Neural cell (in vitro differentiated cells): ENCODE results near the gene LMO1. TPM values are rescaled to one million over a fixed set of nuclear protein-coding genes. Genes with fewer than 3 reads are reported as not detected.

Experiments used
- H2AFZ ChIP-seq: fragments of 200-600, 300-800 bp; sonication (generic), shearing (Covaris generic); 2 replicates; pipeline ENCODE4 v1.6.0; 2014; ENCODE audit warnings: low read depth, mild to moderate bottlenecking, antibody characterized with exemption, low read length, moderate library complexity
- H3F3A ChIP-seq: fragments of 200-600 bp; shearing (Covaris generic); 2 replicates; pipeline ENCODE4 v1.6.1; 2016; ENCODE audit warnings: mild to moderate bottlenecking, moderate library complexity, mixed read lengths, antibody characterized with exemption, low read length; ENCODE audit not compliant: insufficient read depth, poor library complexity, severe bottlenecking
- H3K27ac ChIP-seq: fragments of 200-600, 300-800 bp; sonication (generic), shearing (Covaris generic); 2 replicates; pipeline ENCODE4 v1.5.1; 2014; ENCODE audit warnings: mild to moderate bottlenecking, low read length, moderate library complexity
- H3K27me3 ChIP-seq: fragments of 300-800, 200-600 bp; sonication (generic), shearing (Covaris generic); 2 replicates; pipeline ENCODE4 v1.6.0; 2014; ENCODE audit warnings: mild to moderate bottlenecking, low read depth, low read length, moderate library complexity; ENCODE audit not compliant: insufficient read depth
- H3K36me3 ChIP-seq: fragments of 300-800, 200-600 bp; sonication (generic), shearing (Covaris generic); 2 replicates; pipeline ENCODE4 v1.5.1; 2014; ENCODE audit warnings: mild to moderate bottlenecking, antibody characterized with exemption, low read length, moderate library complexity; ENCODE audit not compliant: insufficient read depth
- H3K4me2 ChIP-seq: fragments of 300-800, 200-600 bp; sonication (generic), shearing (Covaris generic); 2 replicates; pipeline ENCODE4 v1.6.0; 2014; ENCODE audit warnings: mild to moderate bottlenecking, low read length
- H3K4me3 ChIP-seq: fragments of 300-800, 200-600 bp; sonication (generic), shearing (Covaris generic); 2 replicates; pipeline ENCODE4 v1.5.1; 2014; ENCODE audit warnings: mild to moderate bottlenecking, low read length, moderate library complexity
- H3K79me2 ChIP-seq: fragments of 200-600 bp; shearing (Covaris generic); replicated peaks from 2 replicates; pipeline ENCODE4 v1.6.0; 2014; ENCODE audit warnings: mild to moderate bottlenecking, low read length, moderate library complexity; ENCODE audit not compliant: insufficient read depth
- H3K9ac ChIP-seq: fragments of 300-800, 200-600 bp; sonication (generic), shearing (Covaris generic); 2 replicates; pipeline ENCODE4 v1.6.1; 2016; ENCODE audit warnings: mild to moderate bottlenecking, low read length, mixed read lengths
- H3K9me2 ChIP-seq: fragments of 200-600 bp; shearing (Covaris generic); 2 replicates; pipeline ENCODE4 v1.6.1; 2016; ENCODE audit warnings: mild to moderate bottlenecking, low read length, mixed read lengths; ENCODE audit not compliant: insufficient read depth
- H3K9me3 ChIP-seq: fragments of 200-600, 300-800 bp; sonication (generic), shearing (Covaris generic); 2 replicates; pipeline ENCODE4 v1.6.1; 2016; ENCODE audit warnings: mild to moderate bottlenecking, mixed run types, low read length, moderate library complexity, mixed read lengths
- H4K20me1 ChIP-seq: fragments of 200-600 bp; shearing (Covaris generic); 2 replicates; pipeline ENCODE4 v1.6.1; 2016; ENCODE audit warnings: mild to moderate bottlenecking, mixed run types; ENCODE audit not compliant: insufficient read depth
- EP300 ChIP-seq: fragments of 450-650 bp; conservative IDR thresholded peaks from 2 replicates; pipeline ENCODE4 v1.6.1; 2014; ENCODE audit warnings: antibody characterized with exemption, mild to moderate bottlenecking, moderate library complexity; ENCODE audit not compliant: poor library complexity, severe bottlenecking
- EZH2 ChIP-seq: fragments of 200-600, 300-800 bp; shearing (Covaris generic), sonication (generic); IDR thresholded peaks from 2 replicates; pipeline ENCODE4 v1.6.1; 2014; ENCODE audit warnings: antibody characterized with exemption, low read length, borderline replicate concordance, mild to moderate bottlenecking; ENCODE audit not compliant: insufficient read depth, poor library complexity, severe bottlenecking
- MXI1 ChIP-seq: fragments of 450-650 bp; conservative IDR thresholded peaks from 2 replicates; pipeline ENCODE4 v1.6.1; 2014; ENCODE audit warnings: antibody characterized with exemption, mild to moderate bottlenecking; ENCODE audit not compliant: poor library complexity, severe bottlenecking
- POLR2AphosphoS5 ChIP-seq: IDR thresholded peaks from 2 replicates; pipeline ENCODE4 v1.6.1; 2012
- RAD21 ChIP-seq: fragments of 450-650 bp; conservative IDR thresholded peaks from 2 replicates; pipeline ENCODE4 v1.6.1; 2014; ENCODE audit warnings: antibody characterized with exemption, mild to moderate bottlenecking, moderate library complexity
- SMC3 ChIP-seq: fragments of 450-650 bp; conservative IDR thresholded peaks from 2 replicates; pipeline ENCODE4 v1.6.1; 2014; ENCODE audit warnings: antibody characterized with exemption, mild to moderate bottlenecking, moderate library complexity; ENCODE audit not compliant: poor library complexity
- TAF1 ChIP-seq: IDR thresholded peaks from 2 replicates; pipeline ENCODE4 v1.6.1; 2012; ENCODE audit warnings: low read depth
- polyA plus RNA-seq: library from polyadenylated mRNA; depleted of rRNA; stranded (reverse); fragments of >200 nt; gene quantifications from 2 replicates; pipeline ENCODE4 v1.2.3, GENCODE V29; 2014
- TF ChIP-seq, protein P1 (sequence below): IDR thresholded peaks from 2 replicates; pipeline ENCODE4 v1.6.1; 2012; ENCODE audit warnings: borderline replicate concordance
- TF ChIP-seq, protein P2 (sequence below): fragments of 450-650 bp; IDR thresholded peaks from 2 replicates; pipeline ENCODE4 v1.5.1; 2014; ENCODE audit warnings: antibody characterized with exemption, mild to moderate bottlenecking, moderate library complexity; ENCODE audit not compliant: poor library complexity, severe bottlenecking

The LMO1 gene
- polyA plus RNA-seq, 1 donor from 2014 or later: 4.4 TPM

DNA sequence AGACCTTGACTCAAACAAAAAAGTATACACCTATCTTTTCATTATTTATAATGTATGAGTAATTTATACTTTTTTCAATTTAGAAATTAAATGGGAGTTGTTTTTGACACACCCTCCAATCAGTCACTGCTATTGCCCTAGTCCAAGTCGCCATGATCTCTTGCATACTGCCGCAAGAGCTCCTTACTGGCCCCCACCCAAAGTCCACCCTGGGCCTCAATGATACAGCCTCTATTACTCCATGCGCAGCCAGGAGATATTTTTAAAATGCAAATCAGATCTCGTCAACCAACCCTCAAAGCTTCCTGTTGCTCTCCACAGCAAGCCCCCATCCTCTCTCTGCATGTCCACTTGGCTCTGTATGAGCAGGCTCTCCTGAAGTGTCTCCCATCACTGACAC is 12.8 kb upstream of the LMO1 start:
- Histone ChIP-seq H3K4me3 (no peak overlapping the region), H3K36me3 (no peaks in the 10 kb centered on the region), H3K79me2 (no peaks in the 10 kb centered on the region), H3K27me3 (no peaks in the 10 kb centered on the region), H3K27ac (no peak overlapping the region), H3K9me2 (no peaks in the 10 kb centered on the region), H3K9ac (no peak overlapping the region), H3F3A (no peaks in the 10 kb centered on the region), H3K4me2 (no peak overlapping the region), H3K9me3 (peaks cover 7% of the 10 kb centered on the region), H2AFZ (no peak overlapping the region), H4K20me1 (no peaks in the 10 kb centered on the region)
- TF ChIP-seq, protein P1, sequence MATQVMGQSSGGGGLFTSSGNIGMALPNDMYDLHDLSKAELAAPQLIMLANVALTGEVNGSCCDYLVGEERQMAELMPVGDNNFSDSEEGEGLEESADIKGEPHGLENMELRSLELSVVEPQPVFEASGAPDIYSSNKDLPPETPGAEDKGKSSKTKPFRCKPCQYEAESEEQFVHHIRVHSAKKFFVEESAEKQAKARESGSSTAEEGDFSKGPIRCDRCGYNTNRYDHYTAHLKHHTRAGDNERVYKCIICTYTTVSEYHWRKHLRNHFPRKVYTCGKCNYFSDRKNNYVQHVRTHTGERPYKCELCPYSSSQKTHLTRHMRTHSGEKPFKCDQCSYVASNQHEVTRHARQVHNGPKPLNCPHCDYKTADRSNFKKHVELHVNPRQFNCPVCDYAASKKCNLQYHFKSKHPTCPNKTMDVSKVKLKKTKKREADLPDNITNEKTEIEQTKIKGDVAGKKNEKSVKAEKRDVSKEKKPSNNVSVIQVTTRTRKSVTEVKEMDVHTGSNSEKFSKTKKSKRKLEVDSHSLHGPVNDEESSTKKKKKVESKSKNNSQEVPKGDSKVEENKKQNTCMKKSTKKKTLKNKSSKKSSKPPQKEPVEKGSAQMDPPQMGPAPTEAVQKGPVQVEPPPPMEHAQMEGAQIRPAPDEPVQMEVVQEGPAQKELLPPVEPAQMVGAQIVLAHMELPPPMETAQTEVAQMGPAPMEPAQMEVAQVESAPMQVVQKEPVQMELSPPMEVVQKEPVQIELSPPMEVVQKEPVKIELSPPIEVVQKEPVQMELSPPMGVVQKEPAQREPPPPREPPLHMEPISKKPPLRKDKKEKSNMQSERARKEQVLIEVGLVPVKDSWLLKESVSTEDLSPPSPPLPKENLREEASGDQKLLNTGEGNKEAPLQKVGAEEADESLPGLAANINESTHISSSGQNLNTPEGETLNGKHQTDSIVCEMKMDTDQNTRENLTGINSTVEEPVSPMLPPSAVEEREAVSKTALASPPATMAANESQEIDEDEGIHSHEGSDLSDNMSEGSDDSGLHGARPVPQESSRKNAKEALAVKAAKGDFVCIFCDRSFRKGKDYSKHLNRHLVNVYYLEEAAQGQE: no peak
- TF ChIP-seq EZH2 (no peak), RAD21 (no peak), EP300 (no peak), SMC3 (no peak), MXI1 (no peak), POLR2AphosphoS5 (no peak), TAF1 (no peak)
- TF ChIP-seq, protein P2, sequence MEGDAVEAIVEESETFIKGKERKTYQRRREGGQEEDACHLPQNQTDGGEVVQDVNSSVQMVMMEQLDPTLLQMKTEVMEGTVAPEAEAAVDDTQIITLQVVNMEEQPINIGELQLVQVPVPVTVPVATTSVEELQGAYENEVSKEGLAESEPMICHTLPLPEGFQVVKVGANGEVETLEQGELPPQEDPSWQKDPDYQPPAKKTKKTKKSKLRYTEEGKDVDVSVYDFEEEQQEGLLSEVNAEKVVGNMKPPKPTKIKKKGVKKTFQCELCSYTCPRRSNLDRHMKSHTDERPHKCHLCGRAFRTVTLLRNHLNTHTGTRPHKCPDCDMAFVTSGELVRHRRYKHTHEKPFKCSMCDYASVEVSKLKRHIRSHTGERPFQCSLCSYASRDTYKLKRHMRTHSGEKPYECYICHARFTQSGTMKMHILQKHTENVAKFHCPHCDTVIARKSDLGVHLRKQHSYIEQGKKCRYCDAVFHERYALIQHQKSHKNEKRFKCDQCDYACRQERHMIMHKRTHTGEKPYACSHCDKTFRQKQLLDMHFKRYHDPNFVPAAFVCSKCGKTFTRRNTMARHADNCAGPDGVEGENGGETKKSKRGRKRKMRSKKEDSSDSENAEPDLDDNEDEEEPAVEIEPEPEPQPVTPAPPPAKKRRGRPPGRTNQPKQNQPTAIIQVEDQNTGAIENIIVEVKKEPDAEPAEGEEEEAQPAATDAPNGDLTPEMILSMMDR: no peak

DNA sequence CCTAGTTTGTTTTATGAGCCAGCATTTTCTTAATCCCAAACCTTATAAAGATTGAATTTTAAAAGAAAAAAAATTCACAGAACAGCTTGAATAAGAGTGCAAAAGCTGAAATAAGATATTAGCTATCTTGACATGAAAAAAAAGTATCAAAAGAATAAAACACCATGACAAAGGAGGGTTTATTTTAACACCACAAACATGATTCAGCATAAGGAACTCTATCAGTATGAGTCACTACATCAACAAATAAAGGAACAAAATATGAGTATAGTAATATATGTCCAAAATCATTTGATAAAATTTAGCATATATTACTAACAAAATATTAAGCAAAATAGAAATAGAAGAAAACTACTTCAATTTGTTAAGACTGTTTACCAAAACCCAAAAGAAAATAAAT is 9.6 kb upstream of the LMO1 start:
- H3K4me2 ChIP-seq: no peak overlapping the region
- no peaks in the 10 kb centered on the region for H3K36me3 ChIP-seq
- no peak overlapping the region for H3K9ac ChIP-seq
- H3K27me3 ChIP-seq: peaks cover 9% of the 10 kb centered on the region
- no peak overlapping the region for H3K27ac ChIP-seq
- TF ChIP-seq EP300 (no peak), EZH2 (no peak), TAF1 (no peak), RAD21 (no peak), SMC3 (no peak), POLR2AphosphoS5 (no peak), MXI1 (no peak)
- TF ChIP-seq, protein P2: no peak
- TF ChIP-seq, protein P1: no peak
- H3K4me3 ChIP-seq: no peak overlapping the region
- no peaks in the 10 kb centered on the region for H3F3A ChIP-seq
- no peak overlapping the region for H2AFZ ChIP-seq
- no peaks in the 10 kb centered on the region for H4K20me1 ChIP-seq
- H3K79me2 ChIP-seq: no peaks in the 10 kb centered on the region
- H3K9me2 ChIP-seq: no peaks in the 10 kb centered on the region
- H3K9me3 ChIP-seq: peaks cover 7% of the 10 kb centered on the region
